ENCODE measurements around the gene DACH1.

GRCh38 chr13:71871844-71872243 lies 4.8 kb upstream of the DACH1 start:
- TF ChIP-seq CTCF (conservative IDR thresholded peaks at IDR 0.05; ENCODE audit: low read depth, low read length) (no peak), EZH2 (IDR thresholded peaks at IDR 0.05; ENCODE audit: low read length, unreplicated experiment) (no peak), EZH2phosphoT487 (IDR thresholded peaks at IDR 0.05; ENCODE audit: borderline replicate concordance, low read length) (no peak)

All from PC-3 (cell line).